22Rv1 (cell line): ENCODE data around the gene TRAF4.

ENCODE experiments used
- H3K27ac ChIP-seq: fragments of 450-650 bp; 2 replicates; pipeline ENCODE4 v1.5.1; 2017
- CTCF ChIP-seq: fragments of 450-650 bp; IDR thresholded peaks from 2 replicates; pipeline ENCODE4 v1.5.1; 2017; ENCODE audit warnings: mild to moderate bottlenecking
- ZFX ChIP-seq: fragments of 450-650 bp; IDR thresholded peaks from 2 replicates; pipeline ENCODE4 v1.6.1; 2017; ENCODE audit warnings: antibody characterized with exemption, borderline replicate concordance

Gene TRAF4

GRCh38 chr17:28703552-28704218 is 40.1 kb upstream of the TRAF4 start:
- peak overlapping the region; percentile 99; the same call in 1 of the 2 replicates for H3K27ac ChIP-seq
- no peak for TF ChIP-seq ZFX
- TF ChIP-seq CTCF = no peak

DNA sequence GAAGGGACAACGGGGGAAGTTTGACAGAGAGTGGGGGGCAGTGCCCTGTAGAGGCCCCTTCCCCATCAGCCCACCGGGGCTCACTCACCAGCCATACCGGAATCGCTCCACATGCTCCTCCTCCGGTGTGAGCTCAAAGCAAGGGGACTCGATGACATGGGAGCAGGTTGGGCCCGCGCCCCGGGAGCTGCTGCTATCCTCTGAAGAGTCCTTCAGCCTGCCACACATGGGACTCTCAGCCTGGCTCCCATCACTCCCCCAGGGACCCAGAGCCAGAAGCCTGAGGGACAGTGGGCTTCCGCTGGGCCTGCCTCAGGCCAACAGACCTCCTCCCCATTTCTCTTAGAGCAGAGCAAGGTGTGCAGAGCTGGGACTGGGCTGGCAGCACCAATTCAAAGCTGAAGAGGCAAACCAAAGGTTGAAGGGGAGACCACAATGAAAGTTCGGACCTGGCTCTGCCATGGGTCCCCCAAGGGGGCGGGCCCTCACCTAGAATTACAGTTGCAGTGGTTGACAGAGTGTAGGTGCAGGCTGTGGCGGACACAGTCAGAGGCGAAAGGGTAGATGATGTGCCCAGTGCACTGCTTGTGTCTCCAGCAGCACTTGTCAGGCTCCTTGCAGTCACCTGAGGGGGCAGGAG is 39.5 kb upstream of the TRAF4 start:
- TF ChIP-seq CTCF (no peak), ZFX (no peak)
- H3K27ac ChIP-seq = no peak overlapping the region

- no peak overlapping the region for H3K27ac ChIP-seq
- no peak for TF ChIP-seq CTCF
- no peak for TF ChIP-seq ZFX
These were observed 38.6 kb upstream of the TRAF4 start for GRCh38 chr17:28705074-28705659.

DNA sequence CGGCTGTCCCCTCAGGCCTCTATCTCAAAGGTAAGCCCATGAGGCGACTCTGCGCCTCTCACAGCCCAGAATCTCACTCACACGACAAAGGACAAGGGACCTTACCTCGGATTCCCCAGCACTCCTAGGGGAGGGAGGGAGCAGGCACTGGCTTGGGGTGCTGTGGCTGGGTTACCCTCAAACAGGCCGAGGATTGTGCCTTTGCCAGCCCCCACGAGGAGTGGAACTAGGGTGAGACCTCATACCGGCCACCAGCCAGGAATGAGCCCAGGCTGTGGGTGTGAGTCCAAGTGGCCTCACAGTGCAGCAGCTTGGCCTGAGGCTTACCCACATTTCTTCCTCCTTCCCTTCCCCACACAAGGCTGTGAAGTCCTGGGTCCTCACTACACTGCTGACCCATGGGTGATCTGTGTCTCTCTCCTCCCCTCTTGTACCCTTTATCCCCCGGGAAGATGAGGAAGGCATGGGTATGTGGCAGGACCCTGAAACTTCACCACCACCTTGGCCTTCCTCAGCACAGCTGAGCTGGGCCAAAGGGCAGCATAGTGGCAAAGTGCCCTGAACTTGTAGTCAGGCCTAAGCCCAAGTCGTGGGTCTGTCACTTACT is 38.0 kb upstream of the TRAF4 start:
- TF ChIP-seq CTCF = no peak
- no peak for TF ChIP-seq ZFX
- H3K27ac ChIP-seq = 0 out of 2 replicates have a peak overlapping the region, but pooled peaks have one; percentile 12

GRCh38 chr17:28706471-28707338 is 37.1 kb upstream of the TRAF4 start:
- TF ChIP-seq CTCF = no peak
- TF ChIP-seq ZFX = no peak
- H3K27ac ChIP-seq = peak overlapping the region; percentile 95; the same call in 1 of the 2 replicates

GRCh38 chr17:28707339-28707720 is 36.5 kb upstream of the TRAF4 start:
- H3K27ac ChIP-seq = peak overlapping the region; percentile 95; the same call in 1 of the 2 replicates

More at GRCh38 chr17:28707339-28707720, 36.5 kb upstream of the TRAF4 start:
- TF ChIP-seq CTCF (no peak), ZFX (no peak)
